HCT116 (cell line): ENCODE measurements around the gene LRRC34. TPM values are rescaled to one million over a fixed set of nuclear protein-coding genes. Genes with fewer than 3 reads are reported as not detected.

ENCODE experiments used
- ATAC-seq: fragments of 200-7000 bp; cut with Tn5 transposase; 2 replicates; pipeline ENCODE4 v1.9.1; 2020; ENCODE audit warnings: mild to moderate bottlenecking, moderate library complexity
- BruUV-seq: library from RNA; stranded (reverse); fragments of 400-500 nt; replicated peaks from 2 replicates; lab custom pipeline; 2021; lab: Mats Ljungman, UMichigan
- CTCF ChIA-PET: fragments of 300-600 bp; sonication (Branson Sonifier 250); formaldehyde crosslinking; loops from one replicate; lab custom pipeline; 2021; ENCODE audit warnings: antibody characterized with exemption; lab: Charles Lee
- POLR2A ChIA-PET: fragments of 300-600, 350-600 bp; sonication (Branson Sonifier 250); formaldehyde crosslinking; loops from one replicate; lab custom pipeline; 2021; ENCODE audit warnings: antibody characterized with exemption; lab: Charles Lee
- RAD21 ChIA-PET, 2 experiments: fragments of 300-600 bp; sonication (Branson Sonifier 250); formaldehyde crosslinking; loops; one replicate each; lab custom pipeline; 2023; ENCODE audit warnings: low total read pairs in 2 of 2; ENCODE audit not compliant: uncharacterized antibody in 2 of 2, unreplicated experiment in 2 of 2, low non-redundant PET in 1 of 2; lab: Charles Lee
- DNase-seq: peaks from one replicate; pipeline ENCODE4 v3.0.0-alpha.2; 2010; ENCODE audit warnings: low read depth, low spot score
- H2AFZ ChIP-seq: fragments of 200-600 bp; shearing (Covaris generic), sonication (generic); 2 replicates; pipeline ENCODE4 v1.6.1; 2017; ENCODE audit warnings: low read depth, mixed run types, mixed read lengths, antibody characterized with exemption, low read length; ENCODE audit not compliant: poor library complexity, severe bottlenecking
- H3K27ac ChIP-seq: 2 replicates; pipeline ENCODE4 v1.5.1; 2012; ENCODE audit warnings: low read depth, low read length
- H3K27me3 ChIP-seq: fragments of 200-600 bp; sonication (generic); 2 replicates; pipeline ENCODE4 v1.6.1; 2016; ENCODE audit warnings: mixed run types, low read length, mixed read lengths; ENCODE audit not compliant: insufficient read depth
- H3K36me3 ChIP-seq, 2 experiments: fragments of 200-500 bp in 1 of 2; fragments of 200-600 bp in 1 of 2; sonication (Bioruptor generic) in 1 of 2; sonication (generic) in 1 of 2; 2 replicates each; pipeline versions ENCODE4 v1.5.1 to v1.6.1; 2014 to 2016; ENCODE audit warnings: low read length in 2 of 2, inconsistent platforms in 1 of 2, mixed read lengths in 1 of 2, mixed run types in 1 of 2; ENCODE audit not compliant: insufficient read depth in 2 of 2, control insufficient read depth in 1 of 2
- H3K4me1 ChIP-seq, 2 experiments: fragments of 200-600 bp in 1 of 2; sonication (generic) in 1 of 2; 2 replicates each; pipeline versions ENCODE4 v1.5.1 to v1.6.1; 2012 to 2017; ENCODE audit warnings: low read length in 2 of 2, inconsistent platforms in 1 of 2, mild to moderate bottlenecking in 1 of 2, mixed read lengths in 1 of 2, mixed run types in 1 of 2, moderate library complexity in 1 of 2; ENCODE audit not compliant: insufficient read depth in 2 of 2, control insufficient read depth in 1 of 2
- H3K4me2 ChIP-seq: fragments of 200-600 bp; sonication (generic); 2 replicates; pipeline ENCODE4 v1.6.1; 2017; ENCODE audit warnings: mixed run types, low read length, mixed read lengths
- H3K4me3 ChIP-seq, 2 experiments: fragments of 200-600 bp in 1 of 2; sonication (generic) in 1 of 2; replicated peaks in 1 of 2; 2 replicates each; pipeline ENCODE4 v1.5.1; 2011 to 2016; ENCODE audit warnings: low read length in 2 of 2, control low read depth in 1 of 2, low read depth in 1 of 2, mild to moderate bottlenecking in 1 of 2, mixed read lengths in 1 of 2, mixed run types in 1 of 2
- H3K79me2 ChIP-seq: fragments of 200-600 bp; sonication (generic); 2 replicates; pipeline ENCODE4 v1.6.1; 2017; ENCODE audit warnings: mild to moderate bottlenecking, mixed run types, low read length, moderate library complexity, mixed read lengths; ENCODE audit not compliant: insufficient read depth
- H3K9ac ChIP-seq: fragments of 200-600 bp; sonication (generic); 2 replicates; pipeline ENCODE4 v1.6.1; 2016; ENCODE audit warnings: low read length, mixed read lengths
- H3K9me2 ChIP-seq: fragments of 200-600 bp; sonication (generic), shearing (Covaris generic); 2 replicates; pipeline ENCODE4 v1.6.1; 2017; ENCODE audit warnings: mixed run types, mild to moderate bottlenecking, moderate library complexity; ENCODE audit not compliant: insufficient read depth
- H3K9me3 ChIP-seq, 2 experiments: fragments of 200-500 bp in 1 of 2; fragments of 200-600 bp in 1 of 2; sonication (Bioruptor generic) in 1 of 2; sonication (generic) in 1 of 2; 2 replicates each; pipeline ENCODE4 v1.6.1; 2014 to 2017; ENCODE audit warnings: low read length in 2 of 2, mixed read lengths in 2 of 2, inconsistent platforms in 1 of 2, low read depth in 1 of 2, mild to moderate bottlenecking in 1 of 2, mixed run types in 1 of 2, moderate library complexity in 1 of 2; ENCODE audit not compliant: control insufficient read depth in 1 of 2, insufficient read depth in 1 of 2
- H4K20me1 ChIP-seq: fragments of 200-600 bp; sonication (generic), shearing (Covaris generic); 2 replicates; pipeline ENCODE4 v1.6.1; 2017; ENCODE audit warnings: mixed run types, mild to moderate bottlenecking, moderate library complexity; ENCODE audit not compliant: insufficient read depth
- CBX3 ChIP-seq: IDR thresholded peaks from 2 replicates; pipeline ENCODE4 v1.6.1; 2012; ENCODE audit warnings: low read depth
- ELF1 ChIP-seq: IDR thresholded peaks from 2 replicates; pipeline ENCODE4 v1.6.1; 2012; ENCODE audit warnings: low read depth, borderline replicate concordance
- FOSL1 ChIP-seq: IDR thresholded peaks from 2 replicates; pipeline ENCODE4 v1.6.1; 2012; ENCODE audit warnings: low read depth
- JUND ChIP-seq: IDR thresholded peaks from 2 replicates; pipeline ENCODE4 v1.6.1; 2012
- POLR2A ChIP-seq: IDR thresholded peaks from 2 replicates; pipeline ENCODE4 v1.7.0; 2011; ENCODE audit warnings: borderline replicate concordance; ENCODE audit not compliant: insufficient read depth, insufficient read length; ENCODE audit errors: extremely low read depth
- POLR2AphosphoS5 ChIP-seq: IDR thresholded peaks from 2 replicates; pipeline ENCODE4 v1.6.1; 2011; ENCODE audit warnings: mild to moderate bottlenecking, low read depth, low read length, moderate library complexity
- RAD21 ChIP-seq: IDR thresholded peaks from 2 replicates; pipeline ENCODE4 v1.6.1; 2012; ENCODE audit warnings: low read depth, mild to moderate bottlenecking
- SIN3A ChIP-seq: IDR thresholded peaks from 2 replicates; pipeline ENCODE4 v1.6.1; 2012; ENCODE audit warnings: low read depth
- SRF ChIP-seq: IDR thresholded peaks from 2 replicates; pipeline ENCODE4 v1.6.1; 2012; ENCODE audit warnings: low read depth
- TCF7L2 ChIP-seq: IDR thresholded peaks from 2 replicates; pipeline ENCODE4 v1.7.0; 2011; ENCODE audit warnings: borderline replicate concordance, inconsistent platforms; ENCODE audit not compliant: insufficient read depth, insufficient read length; ENCODE audit errors: extremely low read depth
- ZNF274 ChIP-seq: fragments of 200-500 bp; sonication (Bioruptor generic); IDR thresholded peaks from 2 replicates; pipeline ENCODE4 v1.6.1; 2014; ENCODE audit warnings: mild to moderate bottlenecking, low read depth, low read length, inconsistent platforms
- intact Hi-C: fragments of 100-400 bp; cut with micrococcal nuclease; formaldehyde crosslinking; loops from 2 replicates; pipeline ENCODE4 v1.10.0; 2022
- total RNA-seq: library from RNA; stranded (reverse); gene quantifications from one replicate; pipeline ENCODE4 v1.2.1, GENCODE V29; 2021; ENCODE audit not compliant: unreplicated experiment
- TF ChIP-seq, protein P1 (sequence below): IDR thresholded peaks from 2 replicates; pipeline ENCODE4 v1.6.1; 2012

LRRC34 gene
- total RNA-seq, 1 experiment from 2014 or later = not detected

DNA sequence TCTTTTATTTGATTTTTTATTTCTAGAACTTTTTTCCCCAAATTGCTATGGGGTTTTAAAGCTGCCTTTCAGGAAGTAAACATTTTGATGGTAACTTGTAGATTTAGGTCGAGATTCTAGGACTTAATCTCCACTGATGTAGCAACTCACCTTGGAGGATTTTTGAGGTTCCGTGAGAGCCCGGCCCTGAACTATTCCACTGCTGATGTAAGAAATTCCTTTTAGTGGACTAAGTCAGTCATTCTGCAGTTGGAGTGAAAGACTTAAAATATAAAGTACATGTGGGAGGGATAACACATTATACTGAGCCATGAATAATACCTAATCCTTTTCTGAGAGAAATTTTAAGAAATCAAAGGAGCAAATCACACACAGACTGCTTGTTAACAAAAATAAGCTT, 12.6 kb upstream of the LRRC34 start:
- ChIA-PET RAD21 (no interaction called here), POLR2A (no interaction called here), CTCF (no interaction called here)
- BruUV-seq = no TSS peak
- ATAC-seq = no peak
- no peak overlapping the region for H3K27ac ChIP-seq
- H3K4me3 ChIP-seq = no peak overlapping the region
- no peak overlapping the region for H2AFZ ChIP-seq
- no peaks in the 10 kb centered on the region for H3K4me1 ChIP-seq
- no peaks in the 10 kb centered on the region for H3K9me2 ChIP-seq
- no peak for DNase-seq
- no peaks in the 10 kb centered on the region for H3K9me3 ChIP-seq
- H4K20me1 ChIP-seq = no peaks in the 10 kb centered on the region
- H3K9ac ChIP-seq = no peak overlapping the region
- no peak for TF ChIP-seq JUND
- TF ChIP-seq ZNF274 = no peak
- no peak for TF ChIP-seq CBX3
- TF ChIP-seq POLR2AphosphoS5 = no peak
- no peak for TF ChIP-seq FOSL1
- TF ChIP-seq, protein P1, sequence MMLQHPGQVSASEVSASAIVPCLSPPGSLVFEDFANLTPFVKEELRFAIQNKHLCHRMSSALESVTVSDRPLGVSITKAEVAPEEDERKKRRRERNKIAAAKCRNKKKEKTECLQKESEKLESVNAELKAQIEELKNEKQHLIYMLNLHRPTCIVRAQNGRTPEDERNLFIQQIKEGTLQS = no peak
- no peak for TF ChIP-seq RAD21
- TF ChIP-seq POLR2A = no peak
- TF ChIP-seq TCF7L2 = no peak
- TF ChIP-seq SRF = no peak
- H3K36me3 ChIP-seq = no peaks in the 10 kb centered on the region
- no peaks in the 10 kb centered on the region for H3K27me3 ChIP-seq
- no peaks in the 10 kb centered on the region for H3K79me2 ChIP-seq
- intact Hi-C loops = no loop called here
- no peak overlapping the region for H3K4me2 ChIP-seq

DNA sequence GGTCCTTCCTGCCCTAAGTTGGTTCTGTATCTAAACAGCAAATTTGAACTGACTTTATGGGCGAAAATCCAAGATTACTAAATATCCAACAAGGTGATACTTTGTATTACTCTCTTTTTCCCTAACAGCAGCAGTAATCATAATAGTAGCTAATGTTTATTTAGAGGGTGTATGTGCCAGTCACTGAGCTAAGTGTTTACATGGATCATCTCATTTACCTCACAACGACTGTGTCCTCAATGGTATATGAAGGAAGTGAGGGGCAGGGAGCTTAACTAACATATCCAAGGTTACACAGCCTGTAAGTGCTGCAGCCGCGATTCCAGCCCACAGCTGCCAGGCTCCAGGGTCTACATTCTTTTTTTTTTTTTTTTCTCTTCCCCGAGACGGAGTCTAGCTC, 10.3 kb upstream of the LRRC34 start:
- POLR2A ChIA-PET = no interaction called here
- Histone ChIP-seq H3K4me3 (no peak overlapping the region), H3K79me2 (no peaks in the 10 kb centered on the region), H3K9me3 (no peaks in the 10 kb centered on the region), H3K27me3 (no peaks in the 10 kb centered on the region), H3K9ac (no peak overlapping the region), H3K27ac (no peak overlapping the region), H3K36me3 (no peaks in the 10 kb centered on the region), H3K4me1 (no peaks in the 10 kb centered on the region), H2AFZ (no peak overlapping the region), H3K9me2 (no peaks in the 10 kb centered on the region), H3K4me2 (no peak overlapping the region), H4K20me1 (no peaks in the 10 kb centered on the region)
- RAD21 ChIA-PET = no interaction called here
- CTCF ChIA-PET = no interaction called here
- BruUV-seq = no TSS peak
- intact Hi-C loops = no loop called here
- ATAC-seq (no peak), DNase-seq (no peak)
- TF ChIP-seq SIN3A (no peak), TCF7L2 (no peak), CBX3 (no peak), FOSL1 (no peak), ELF1 (no peak)
